HG03064 (cell line): ENCODE data around the gene BCL2L1.

Source experiments
- ATAC-seq: cut with Tn5 transposase; IDR thresholded peaks from one replicate; pipeline ENCODE4 v1.9.1; 2021; ENCODE audit warnings: low read depth; ENCODE audit not compliant: unreplicated experiment

The BCL2L1 gene

GRCh38 chr20:31731321-31731717, 8.7 kb upstream of the BCL2L1 start:
- no peak for ATAC-seq

- peak; percentile 86 for ATAC-seq
These were observed 831 bp upstream of the BCL2L1 start for GRCh38 chr20:31723319-31724078.

- ATAC-seq: peak; percentile 24
These were observed 326 bp upstream of the BCL2L1 start for GRCh38 chr20:31723069-31723318.

DNA sequence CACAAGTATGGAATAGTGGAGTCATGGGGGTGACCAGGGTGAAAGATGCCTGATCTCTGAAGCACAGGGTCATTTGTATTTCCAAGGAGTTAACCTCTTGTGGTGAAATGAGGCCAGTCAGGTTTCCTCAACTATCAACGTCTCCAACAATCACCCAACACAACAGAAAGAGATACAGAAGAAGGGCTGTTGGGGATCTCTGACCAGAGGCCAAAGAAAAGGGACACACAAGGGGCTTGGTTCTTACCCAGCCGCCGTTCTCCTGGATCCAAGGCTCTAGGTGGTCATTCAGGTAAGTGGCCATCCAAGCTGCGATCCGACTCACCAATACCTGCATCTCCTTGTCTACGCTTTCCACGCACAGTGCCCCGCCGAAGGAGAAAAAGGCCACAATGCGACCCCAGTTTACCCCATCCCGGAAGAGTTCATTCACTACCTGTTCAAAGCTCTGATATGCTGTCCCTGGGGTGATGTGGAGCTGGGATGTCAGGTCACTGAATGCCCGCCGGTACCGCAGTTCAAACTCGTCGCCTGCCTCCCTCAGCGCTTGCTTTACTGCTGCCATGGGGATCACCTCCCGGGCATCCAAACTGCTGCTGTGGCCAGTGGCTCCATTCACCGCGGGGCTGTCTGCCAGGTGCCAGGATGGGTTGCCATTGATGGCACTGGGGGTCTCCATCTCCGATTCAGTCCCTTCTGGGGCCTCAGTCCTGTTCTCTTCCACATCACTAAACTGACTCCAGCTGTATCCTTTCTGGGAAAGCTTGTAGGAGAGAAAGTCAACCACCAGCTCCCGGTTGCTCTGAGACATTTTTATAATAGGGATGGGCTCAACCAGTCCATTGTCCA, 1.0 kb downstream of the BCL2L1 start:
- no peak for ATAC-seq

DNA sequence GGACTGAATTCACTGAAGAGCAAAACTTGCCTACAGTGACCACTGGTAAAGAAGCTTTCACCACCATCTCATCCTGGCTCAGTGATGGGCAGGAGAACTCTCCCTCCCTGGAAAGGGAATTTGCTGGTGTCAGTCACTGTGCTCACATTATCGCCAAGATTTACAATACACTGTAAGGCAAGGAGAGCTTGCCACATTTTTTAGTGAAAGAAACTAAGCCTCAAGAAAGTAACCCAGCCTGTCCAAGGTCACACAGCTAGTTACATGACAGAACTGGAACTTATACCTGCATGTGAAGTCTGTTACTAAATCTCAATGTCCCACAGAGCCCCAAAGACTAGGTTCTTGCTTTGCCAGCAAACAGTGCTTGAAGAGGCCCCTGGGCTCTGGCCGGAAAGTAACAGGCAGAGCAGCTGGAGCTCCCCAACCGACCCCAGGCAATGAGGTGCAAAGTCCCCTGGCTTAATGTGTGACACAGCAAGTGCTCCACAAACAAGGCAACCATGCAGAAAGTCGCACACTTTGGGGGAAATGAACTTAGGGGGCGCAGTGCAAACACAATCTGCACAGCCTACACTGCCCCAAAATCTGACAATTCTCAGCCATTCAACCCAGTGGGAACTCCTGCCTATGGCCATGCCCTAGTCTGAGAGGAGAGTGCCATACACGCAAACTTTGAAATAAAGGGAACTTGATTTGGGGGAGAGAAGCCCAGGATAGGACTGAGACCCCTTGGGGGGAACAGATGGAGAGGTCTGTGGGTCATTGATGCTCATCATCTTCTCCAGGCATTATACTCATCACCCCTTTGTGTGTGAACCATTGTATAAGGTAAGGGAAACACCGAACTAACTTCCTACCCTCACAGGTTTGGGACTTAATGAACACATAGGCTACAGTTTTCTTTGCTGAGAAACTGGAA, 1.9 kb downstream of the BCL2L1 start:
- no peak for ATAC-seq

DNA sequence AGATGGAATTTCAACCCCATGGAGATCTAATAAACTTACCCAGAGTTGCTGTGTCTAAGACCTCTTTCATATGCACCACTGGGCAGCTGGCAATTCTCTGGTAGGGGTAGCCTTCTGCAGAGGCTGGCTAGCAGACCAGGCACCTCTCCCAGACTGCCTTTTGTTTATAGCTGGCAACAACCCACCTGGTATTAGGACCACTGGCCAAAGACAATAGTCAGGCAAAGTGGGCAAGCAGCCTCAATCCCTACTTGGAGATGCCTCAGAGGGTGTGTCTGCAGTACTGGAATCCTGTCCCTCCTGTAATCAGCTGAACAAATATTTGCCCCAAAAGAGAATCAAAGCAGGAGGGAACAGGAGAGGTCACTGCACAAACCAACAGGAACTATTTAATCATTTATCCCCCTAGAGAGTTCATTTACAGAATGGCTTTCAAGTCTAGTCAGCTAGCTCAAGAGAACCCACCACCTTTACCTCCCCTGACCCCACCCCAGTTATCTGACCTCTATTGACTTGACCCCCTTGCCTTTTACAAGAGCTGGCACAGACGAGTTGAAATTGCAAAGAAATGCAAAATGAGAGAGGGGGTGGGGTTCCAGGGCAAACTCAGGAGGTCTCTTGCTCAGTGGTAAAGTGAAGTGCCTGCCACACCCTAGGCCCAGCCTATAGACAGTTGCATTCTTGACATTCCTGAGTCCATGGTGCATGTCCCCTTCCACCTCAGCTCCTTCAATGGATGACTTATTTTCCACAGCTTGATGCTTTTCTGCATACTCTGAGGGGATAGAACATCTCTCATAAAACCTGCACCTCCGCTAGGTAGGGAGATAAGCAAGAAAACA, 2.8 kb downstream of the BCL2L1 start:
- ATAC-seq: no peak

DNA sequence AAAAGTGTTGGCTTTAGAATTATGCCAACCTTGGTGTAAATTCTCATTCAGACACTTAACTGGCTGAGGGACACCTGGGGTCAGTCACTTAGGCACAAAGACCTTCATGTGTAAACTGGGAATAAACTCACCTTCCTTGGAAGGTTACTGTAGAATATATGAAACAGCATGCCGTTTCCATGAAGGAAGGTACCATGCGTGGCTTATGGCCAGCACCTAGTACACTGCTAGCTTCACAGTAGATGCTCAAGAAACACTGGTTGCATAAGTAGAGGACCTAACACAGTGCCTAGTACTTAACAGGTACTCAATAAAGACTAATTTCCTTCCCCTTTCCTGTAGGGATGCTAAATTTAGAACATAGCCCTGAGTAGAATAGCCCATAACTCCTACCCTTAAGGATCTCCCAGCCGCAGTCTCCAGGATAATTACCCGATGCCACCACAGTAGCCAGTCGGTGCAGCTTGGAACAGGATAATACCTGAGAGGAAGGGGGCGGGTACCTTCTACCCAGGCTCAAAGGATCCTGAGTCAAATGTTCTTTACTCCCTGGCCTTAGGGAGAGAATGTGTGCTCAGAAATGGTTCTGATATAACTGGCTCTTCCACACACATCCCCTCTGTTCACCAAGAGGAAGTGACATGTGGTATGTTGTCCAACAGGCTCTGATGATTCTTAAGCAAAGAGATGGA, 3.6 kb downstream of the BCL2L1 start:
- no peak for ATAC-seq

DNA sequence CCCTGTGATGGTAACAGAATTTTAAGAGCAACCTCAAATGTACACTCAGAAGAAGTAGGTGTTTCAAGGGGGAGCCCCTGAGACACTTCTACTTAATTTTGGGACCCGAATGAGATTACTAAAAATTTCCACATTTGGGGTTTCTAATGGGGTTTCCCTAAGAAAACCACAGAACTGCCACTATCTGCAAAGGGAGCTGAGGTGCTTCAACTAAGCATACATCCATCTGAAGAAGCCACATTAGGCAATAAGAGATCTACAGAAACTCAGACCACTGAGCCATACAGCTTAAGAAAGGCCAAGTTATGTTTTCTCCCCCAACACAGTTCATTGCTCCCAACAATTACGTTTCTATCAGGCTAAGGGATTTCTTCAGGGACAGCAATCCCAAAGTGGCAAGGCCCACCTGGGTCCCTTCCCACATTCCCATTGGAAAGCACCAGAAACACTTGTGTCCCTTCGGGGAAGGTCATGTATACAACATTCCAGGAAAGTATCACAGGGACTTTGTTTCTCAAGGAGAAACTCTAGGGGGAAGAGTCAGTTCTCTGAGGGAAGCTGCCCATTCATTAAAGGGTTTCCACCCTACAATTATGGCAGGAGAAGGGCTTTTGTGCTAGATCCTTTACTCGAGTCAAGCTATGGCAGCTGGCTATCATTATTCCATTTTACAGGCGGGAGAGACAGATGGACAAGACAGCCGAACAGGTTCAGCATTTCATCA, 5.0 kb downstream of the BCL2L1 start:
- ATAC-seq: peak; percentile 35

GRCh38 chr20:31716818-31717477, 5.7 kb downstream of the BCL2L1 start:
- no peak for ATAC-seq

DNA sequence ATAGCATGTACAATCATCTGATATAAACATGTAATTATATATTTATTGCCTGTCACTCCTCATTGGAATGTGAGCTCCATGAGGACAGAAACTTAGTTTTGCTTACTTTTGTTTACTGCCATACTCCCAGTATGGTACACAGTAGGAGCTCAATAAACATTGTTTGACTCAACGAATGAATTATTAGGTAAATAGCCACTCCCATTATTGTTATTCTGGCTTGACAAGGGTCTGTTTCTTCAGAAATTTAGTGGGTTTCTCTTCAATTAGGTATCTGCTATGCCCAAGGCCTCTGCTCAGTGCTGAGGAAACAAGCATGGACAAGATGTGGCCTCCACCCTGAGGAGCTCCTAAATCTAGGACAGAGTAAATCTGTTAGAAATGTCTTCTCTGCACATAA, 6.3 kb downstream of the BCL2L1 start:
- no peak for ATAC-seq

DNA sequence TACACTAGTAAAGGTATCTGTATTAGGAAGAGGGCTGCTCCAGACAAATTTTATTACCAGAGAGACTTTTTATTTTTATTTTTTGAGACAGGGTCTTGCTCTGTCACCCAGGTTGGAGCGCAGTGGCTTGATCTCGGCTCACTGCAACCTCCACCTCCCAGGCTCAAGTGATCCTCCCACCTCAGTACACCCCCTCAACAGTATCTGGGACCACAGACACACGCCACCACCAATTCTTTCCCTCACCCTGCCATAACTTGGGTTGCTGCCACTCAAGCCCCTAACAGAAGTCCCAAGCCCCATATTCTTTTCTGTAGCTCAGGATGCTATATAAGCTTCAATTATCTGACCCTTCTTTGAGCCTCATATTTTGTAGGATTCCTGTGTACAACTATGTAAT, 6.9 kb downstream of the BCL2L1 start:
- ATAC-seq: no peak

GRCh38 chr20:31713312-31714273, 9.1 kb downstream of the BCL2L1 start:
- no peak for ATAC-seq

DNA sequence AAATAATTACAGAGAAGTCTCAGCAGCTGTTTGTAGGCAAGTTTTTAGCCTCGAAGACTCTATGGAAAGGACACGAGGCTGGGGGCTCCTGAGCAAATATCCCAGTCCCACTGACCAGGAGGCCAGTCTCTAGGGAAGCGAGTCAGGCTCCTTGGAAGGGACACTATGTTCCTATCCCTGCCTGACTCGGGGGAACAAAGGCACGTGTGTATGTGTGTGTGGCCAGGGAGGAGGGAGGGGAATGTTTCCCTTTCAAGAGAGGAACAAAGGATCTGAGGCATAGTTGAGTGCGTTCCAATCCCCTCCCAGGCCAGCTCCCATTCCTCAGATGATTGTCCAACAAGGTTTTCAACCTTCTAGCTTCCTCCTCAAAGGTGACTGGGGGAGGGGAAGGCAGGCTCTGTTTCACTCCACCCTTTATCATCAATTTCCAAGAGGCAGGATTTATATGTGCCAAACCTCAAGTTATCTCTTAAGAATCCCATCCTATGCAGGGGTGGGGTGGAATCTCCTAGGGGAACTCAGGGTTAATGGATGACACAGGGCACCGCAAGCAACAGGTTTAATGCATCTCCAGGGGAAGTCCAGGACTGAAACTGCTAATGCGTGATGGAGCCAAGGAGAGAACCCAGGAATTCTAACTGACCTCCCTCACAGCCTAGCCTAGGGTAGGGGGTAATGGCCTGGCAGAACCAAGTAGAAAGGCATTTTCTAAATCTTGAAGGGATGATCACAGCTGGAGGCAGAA, 9.9 kb downstream of the BCL2L1 start:
- no peak for ATAC-seq

- ATAC-seq: no peak
These were observed 10.5 kb downstream of the BCL2L1 start for GRCh38 chr20:31712112-31712553.

DNA sequence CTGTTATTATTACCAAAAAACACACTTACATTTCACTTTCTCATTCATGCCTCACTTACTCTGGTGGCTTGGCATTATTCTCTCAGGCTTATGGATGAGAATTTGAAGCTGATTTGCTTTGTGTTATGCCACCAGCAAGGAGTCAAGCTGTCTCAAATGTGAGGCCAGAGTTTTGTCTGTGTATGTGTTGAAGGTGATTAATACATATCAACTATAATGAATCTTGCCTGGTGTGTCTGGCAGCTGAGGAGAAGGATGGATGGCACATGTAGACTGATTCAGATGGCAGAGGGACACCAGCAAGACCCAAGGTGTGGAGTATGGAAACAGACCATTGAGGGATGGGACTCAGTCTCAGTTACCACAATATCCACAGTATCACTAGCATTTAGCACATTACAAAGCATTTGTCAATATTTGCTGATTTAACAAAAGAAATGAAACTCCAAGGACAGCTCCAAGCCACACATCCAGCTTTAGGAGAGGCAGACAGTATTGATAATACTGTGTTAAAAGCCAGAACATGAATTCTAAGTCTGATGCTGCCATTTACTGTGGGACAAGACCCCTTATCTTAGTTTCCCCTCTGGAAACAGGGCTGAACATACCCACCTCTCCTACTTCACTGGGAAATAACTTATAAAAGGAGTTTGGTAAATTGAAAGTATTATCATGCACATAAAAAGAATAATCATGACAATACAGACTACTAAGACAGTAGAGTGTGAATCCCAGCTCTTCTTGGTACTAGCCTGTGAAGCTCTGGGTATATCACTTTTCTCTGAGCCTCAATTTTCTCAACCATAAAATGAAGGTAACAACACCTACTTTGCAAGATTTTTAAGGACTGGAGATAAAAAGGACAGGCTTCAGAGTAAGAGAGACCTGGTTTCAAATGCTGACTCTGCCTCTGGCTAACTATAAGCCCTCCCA, 11.2 kb downstream of the BCL2L1 start:
- ATAC-seq: no peak
